Rectal smooth muscle tissue (tissue), 1 donor: ENCODE measurements around the gene ZBTB44.
A peak's percentile ranks its signal among the peaks of the same experiment; 100 is the strongest.
"Not testable (repeated sequence)": the region's sequence is repeated elsewhere in the genome, so short reads cannot be mapped to it uniquely, and the experiment has no call there.

ENCODE experiments used
- H3K27ac ChIP-seq: one replicate; pipeline ENCODE4 v1.7.0; 2013; ENCODE audit warnings: low read depth, low read length, inconsistent platforms
- H3K27me3 ChIP-seq: one replicate; pipeline ENCODE4 v1.7.0; 2013; ENCODE audit warnings: low read length; ENCODE audit not compliant: control insufficient read depth, insufficient read depth
- H3K36me3 ChIP-seq: one replicate; pipeline ENCODE4 v1.7.0; 2013; ENCODE audit warnings: low read length; ENCODE audit not compliant: control insufficient read depth, insufficient read depth
- H3K4me1 ChIP-seq: one replicate; pipeline ENCODE4 v1.7.0; 2013; ENCODE audit warnings: low read length; ENCODE audit not compliant: control insufficient read depth, insufficient read depth
- H3K4me3 ChIP-seq: one replicate; pipeline ENCODE4 v1.7.0; 2013; ENCODE audit warnings: low read length
- H3K9ac ChIP-seq: one replicate; pipeline ENCODE4 v1.7.0; 2013; ENCODE audit warnings: low read length

The ZBTB44 gene, protein sequence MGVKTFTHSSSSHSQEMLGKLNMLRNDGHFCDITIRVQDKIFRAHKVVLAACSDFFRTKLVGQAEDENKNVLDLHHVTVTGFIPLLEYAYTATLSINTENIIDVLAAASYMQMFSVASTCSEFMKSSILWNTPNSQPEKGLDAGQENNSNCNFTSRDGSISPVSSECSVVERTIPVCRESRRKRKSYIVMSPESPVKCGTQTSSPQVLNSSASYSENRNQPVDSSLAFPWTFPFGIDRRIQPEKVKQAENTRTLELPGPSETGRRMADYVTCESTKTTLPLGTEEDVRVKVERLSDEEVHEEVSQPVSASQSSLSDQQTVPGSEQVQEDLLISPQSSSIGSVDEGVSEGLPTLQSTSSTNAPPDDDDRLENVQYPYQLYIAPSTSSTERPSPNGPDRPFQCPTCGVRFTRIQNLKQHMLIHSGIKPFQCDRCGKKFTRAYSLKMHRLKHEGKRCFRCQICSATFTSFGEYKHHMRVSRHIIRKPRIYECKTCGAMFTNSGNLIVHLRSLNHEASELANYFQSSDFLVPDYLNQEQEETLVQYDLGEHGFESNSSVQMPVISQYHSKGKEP

DNA sequence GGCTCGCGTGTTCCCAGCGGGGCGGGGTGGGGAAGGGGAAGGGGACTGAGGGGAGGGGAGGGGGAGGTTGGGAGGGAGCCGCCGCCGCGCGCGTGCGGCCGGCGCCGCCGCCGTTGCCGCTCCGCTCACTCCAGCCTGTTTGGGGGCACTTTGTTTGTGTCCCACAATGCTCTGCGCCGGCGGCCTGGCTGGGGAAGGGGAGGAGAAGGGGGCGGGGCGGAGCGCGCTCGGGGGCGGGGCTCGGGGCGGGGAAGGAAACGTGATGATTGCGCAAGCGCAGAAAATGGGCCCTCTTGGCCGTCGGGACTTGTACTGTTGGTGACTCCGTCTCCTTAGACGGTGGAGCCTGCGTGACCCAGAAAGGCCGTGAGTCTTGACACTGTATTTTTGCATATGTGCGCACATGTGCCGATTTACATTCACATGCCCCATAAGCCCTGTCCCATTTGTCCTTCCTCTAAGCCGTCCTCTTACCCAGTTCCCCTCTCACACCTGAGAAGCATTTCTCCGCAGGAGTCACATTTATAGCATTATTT, at the start of gene ZBTB44:
Gene ZBTB44, minus strand, starts transcription at position 168 of the 536 bp plus-strand sequence. CDS start 53,044 bp downstream, outside the sequence.
- H3K4me1 ChIP-seq: peaks cover 10% of the 10 kb centered on the region
- no peaks in the 10 kb centered on the region for H3K36me3 ChIP-seq
- H3K9ac ChIP-seq: peak within 1 kb of the TSS; percentile 60
- H3K27ac ChIP-seq: peak within 1 kb of the TSS; percentile 92
- H3K27me3 ChIP-seq: no peaks in the 10 kb centered on the region
- H3K4me3 ChIP-seq: peak within 1 kb of the TSS; percentile 81

DNA sequence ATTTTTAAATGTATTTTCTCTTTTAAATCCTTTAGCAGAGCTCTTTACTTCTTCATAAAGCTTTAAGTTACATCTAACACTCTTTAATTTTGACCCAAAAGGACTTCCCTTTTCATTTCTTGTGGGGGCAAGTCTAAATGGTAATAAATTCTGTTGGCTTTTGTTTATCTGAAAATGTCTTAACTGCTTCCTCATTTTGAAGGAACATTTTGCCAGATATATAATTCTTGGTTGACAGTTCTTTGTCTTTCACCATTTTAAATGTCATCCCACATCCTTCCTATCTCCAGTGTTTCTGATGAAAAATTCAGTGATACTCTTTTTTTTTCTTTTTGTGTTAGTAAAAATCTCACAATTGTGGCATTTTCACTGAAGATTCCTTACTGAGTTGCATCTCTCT, 44.7 kb upstream of the ZBTB44 start:
- H3K27me3 ChIP-seq: no peaks in the 10 kb centered on the region
- no peaks in the 10 kb centered on the region for H3K36me3 ChIP-seq
- H3K27ac ChIP-seq: no peak overlapping the region
- no peak overlapping the region for H3K4me3 ChIP-seq
- H3K9ac ChIP-seq: no peak overlapping the region
- H3K4me1 ChIP-seq: no peaks in the 10 kb centered on the region

DNA sequence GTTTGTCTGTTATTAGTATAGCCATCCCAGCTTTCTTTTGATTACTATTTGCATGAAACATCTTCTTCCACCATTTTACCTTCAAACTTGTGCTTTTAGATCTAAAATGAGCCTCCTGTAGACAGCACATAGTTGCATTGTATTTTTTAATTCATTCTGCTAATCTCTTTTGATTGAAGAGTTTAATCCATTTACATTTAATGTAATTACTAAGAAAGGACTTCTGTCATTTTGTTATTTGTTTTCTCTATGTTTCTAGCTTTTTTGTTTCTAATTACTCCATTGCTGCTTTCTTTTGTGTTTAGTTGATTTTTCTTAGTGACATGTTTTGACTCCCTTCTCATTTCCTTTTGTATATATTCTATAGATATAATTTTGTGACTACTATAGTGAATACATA, 43.7 kb upstream of the ZBTB44 start:
- H3K4me1 ChIP-seq: no peaks in the 10 kb centered on the region
- no peaks in the 10 kb centered on the region for H3K27me3 ChIP-seq
- no peaks in the 10 kb centered on the region for H3K36me3 ChIP-seq
- H3K9ac ChIP-seq: no peak overlapping the region
- H3K4me3 ChIP-seq: no peak overlapping the region
- no peak overlapping the region for H3K27ac ChIP-seq

DNA sequence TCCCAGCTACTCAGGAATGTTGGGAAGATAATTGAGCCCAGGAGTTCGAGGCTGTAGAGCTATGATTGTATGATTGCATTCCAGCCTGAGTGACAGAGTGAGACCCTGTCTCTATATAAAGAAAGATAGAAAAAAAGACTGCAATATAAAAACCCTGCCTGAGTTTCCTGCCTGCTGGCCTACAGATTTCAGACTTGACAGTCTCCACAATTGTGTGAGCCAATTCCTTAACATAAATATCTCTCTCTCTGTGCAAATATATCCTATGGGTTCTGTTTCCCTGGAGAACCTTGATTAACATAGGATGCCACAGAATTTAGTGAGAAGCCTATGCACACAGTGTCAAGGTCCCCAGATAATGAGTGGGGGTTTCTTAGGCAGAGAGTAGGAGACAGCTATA, 32.5 kb upstream of the ZBTB44 start:
- Histone ChIP-seq H3K4me3 (no peak overlapping the region), H3K27me3 (no peaks in the 10 kb centered on the region)

DNA sequence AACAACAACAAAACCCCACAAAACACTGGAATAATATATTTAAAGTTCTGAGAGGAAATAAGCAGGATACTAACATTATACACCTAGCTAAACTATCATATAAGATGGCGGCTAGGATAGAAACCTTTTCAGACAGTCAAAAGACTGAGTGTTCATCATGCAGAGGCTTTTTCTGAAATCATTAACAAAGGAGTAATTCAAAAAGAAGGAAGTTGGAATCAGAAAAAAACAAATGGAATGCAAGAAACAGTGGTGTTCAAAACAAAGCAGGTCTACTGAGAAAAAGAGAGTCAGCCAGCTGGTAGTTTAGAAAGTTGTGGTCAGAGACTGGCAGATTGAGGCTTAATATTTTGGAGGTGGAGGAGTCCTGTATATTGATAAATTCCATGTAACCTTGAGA, 30.1 kb upstream of the ZBTB44 start:
- no peak overlapping the region for H3K9ac ChIP-seq
- H3K27ac ChIP-seq: no peak overlapping the region
- no peaks in the 10 kb centered on the region for H3K4me1 ChIP-seq
- no peak overlapping the region for H3K4me3 ChIP-seq
- no peaks in the 10 kb centered on the region for H3K36me3 ChIP-seq
- no peaks in the 10 kb centered on the region for H3K27me3 ChIP-seq

More for the DNA sequence above, 32.5 kb upstream of the ZBTB44 start:
- Histone ChIP-seq H3K4me1 (no peaks in the 10 kb centered on the region), H3K9ac (no peak overlapping the region), H3K27ac (no peak overlapping the region), H3K36me3 (no peaks in the 10 kb centered on the region)

DNA sequence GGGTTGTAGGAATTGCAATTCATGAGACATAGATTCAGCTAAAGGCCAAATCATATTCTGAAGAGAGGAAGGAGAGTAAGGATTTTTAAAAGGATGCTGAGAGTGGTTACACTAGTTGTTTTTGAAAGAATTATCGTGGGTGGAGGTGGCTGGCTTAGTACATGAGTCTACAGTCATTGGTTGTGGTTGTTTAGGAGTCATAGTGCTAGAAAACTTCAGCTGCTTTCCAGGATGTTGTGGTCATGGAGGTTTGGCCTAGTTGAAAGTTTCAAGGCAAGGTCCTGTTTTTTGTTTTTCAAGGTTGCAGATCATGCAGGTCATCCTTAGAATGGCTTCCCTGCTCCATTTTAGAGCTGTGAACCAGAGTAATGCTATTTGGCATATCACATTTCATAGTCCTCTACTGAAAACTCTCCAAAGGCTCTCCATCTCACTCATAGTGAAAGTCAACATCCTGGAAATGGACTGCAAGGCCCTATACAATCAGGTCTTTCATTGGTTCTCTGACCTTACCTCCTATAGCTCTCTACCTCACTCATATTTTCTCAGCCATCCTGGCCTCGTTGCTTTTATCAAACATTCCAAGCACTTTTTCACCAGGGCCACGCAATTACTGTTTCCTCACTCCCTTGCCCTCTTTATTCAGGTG, 26.1 kb upstream of the ZBTB44 start:
- Histone ChIP-seq H3K4me3 (no peak overlapping the region), H3K9ac (no peak overlapping the region), H3K27ac (no peak overlapping the region)

DNA sequence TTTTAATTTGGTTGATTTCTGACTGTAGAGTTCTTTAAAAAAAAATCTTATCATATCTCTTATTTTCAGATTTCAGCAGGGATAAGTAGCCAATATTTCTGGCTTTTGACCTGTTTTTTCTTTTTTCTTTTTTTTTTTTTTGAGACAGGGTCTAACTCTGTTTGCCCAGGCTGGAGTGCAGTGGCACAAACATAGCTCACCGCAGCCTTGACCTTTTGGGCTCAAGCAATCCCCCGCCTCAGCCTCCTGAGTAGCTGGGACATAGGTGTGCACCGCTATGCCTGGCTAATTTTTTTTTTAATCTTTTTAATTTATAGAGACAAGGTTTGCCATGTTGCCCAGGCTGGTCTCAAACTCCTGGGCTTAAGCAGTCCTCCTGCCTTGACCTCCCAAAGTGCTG, 23.9 kb upstream of the ZBTB44 start:
- H3K4me1 ChIP-seq: no peaks in the 10 kb centered on the region
- H3K36me3 ChIP-seq: no peaks in the 10 kb centered on the region
- no peak overlapping the region for H3K9ac ChIP-seq
- no peak overlapping the region for H3K4me3 ChIP-seq
- no peaks in the 10 kb centered on the region for H3K27me3 ChIP-seq
- H3K27ac ChIP-seq: no peak overlapping the region

More for the DNA sequence above, 26.1 kb upstream of the ZBTB44 start:
- H3K36me3 ChIP-seq: no peaks in the 10 kb centered on the region
- H3K4me1 ChIP-seq: no peaks in the 10 kb centered on the region
- H3K27me3 ChIP-seq: no peaks in the 10 kb centered on the region

DNA sequence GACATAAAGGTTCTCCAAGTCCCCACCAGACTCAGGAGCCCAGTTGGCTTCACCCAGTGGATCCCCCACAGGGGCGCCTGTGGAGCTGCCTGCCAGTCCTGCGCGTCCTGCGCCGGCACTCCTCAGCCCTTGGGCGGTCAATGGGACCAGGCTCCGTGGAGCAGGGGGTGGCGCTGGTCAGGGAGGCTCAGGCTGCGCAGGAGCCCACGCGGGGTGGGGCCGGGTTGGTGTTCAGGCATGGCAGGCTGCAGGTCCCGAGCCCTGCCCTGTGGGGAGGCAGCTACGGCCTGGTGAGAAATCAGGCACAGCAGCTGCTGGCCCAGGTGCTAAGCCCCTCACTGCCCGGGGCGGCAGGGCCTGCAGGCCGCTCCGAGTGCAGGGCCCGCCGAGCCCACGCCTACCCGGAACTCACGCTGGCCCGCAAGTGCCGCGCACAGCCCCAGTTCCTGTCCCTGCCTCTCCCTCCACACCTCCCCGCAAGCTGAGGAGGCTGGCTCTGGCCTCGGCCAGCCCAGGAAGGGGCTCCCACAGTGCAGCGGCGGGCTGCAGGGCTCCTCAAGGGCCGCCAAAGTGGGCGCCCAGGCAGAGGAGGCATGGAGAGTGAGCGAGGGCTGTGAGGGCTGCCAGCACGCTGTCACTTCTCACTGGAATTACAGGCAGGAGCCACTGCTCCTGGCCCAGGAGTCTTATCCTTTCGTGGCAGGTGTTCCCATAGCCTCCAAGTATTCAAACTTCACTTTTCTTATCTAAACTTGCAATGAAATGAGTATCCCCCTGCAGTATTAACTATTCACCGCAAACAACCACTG, 22.8 kb upstream of the ZBTB44 start:
- H3K4me1 ChIP-seq: no peaks in the 10 kb centered on the region
- H3K27me3 ChIP-seq: no peaks in the 10 kb centered on the region
- H3K27ac ChIP-seq: no peak overlapping the region
- no peaks in the 10 kb centered on the region for H3K36me3 ChIP-seq
- H3K4me3 ChIP-seq: no peak overlapping the region
- no peak overlapping the region for H3K9ac ChIP-seq

DNA sequence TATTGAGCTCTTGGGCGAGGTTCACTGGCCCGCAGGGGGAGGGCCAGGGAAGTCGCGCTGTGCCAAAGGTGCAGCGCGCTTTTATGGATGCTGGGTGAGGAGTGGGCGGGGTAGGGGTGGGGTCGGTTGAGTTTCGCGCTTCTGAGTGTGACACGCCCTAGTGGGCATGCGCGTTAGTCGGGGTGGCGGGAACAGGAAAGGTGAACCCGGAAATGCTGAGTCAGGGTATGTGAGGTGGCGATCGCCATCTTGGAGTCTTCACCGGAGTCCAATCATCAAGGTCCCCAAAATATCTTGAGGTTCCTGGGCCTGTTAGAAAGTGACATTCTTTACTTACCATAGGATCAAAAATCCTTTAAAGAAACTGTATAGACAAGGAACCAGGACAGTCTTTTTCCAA, 16.7 kb upstream of the ZBTB44 start:
- not testable (repeated sequence) for H3K27me3 ChIP-seq, H3K4me3 ChIP-seq, H3K27ac ChIP-seq, H3K4me1 ChIP-seq, H3K9ac ChIP-seq, H3K36me3 ChIP-seq

DNA sequence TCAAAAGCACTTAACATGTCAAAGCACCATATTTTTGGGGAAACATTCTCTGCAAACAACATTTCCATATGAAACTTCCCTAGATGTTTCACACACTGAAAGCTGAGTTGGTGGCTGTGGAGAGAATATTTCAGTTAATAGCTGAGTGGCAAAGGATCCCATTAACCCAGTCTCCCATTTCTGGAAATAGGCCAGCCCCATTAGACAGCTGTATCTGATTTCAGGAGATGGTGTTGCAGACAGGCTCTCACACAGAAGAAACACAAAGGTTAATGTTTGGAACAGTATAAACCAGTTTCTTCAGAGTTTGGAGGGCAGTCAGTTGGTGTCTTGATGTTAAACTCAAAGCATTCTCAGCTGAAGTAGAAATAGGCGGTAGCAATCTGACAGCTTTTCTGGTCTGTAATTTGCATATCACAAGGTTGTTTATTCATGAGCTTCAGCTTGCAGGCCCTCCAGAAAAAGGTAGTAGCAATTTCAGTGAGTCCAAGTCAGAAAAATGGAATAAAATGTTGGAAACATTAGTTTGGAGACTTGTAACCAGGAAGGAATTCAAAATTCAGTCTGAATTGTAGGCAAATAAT, 15.5 kb upstream of the ZBTB44 start:
- no peaks in the 10 kb centered on the region for H3K36me3 ChIP-seq
- no peaks in the 10 kb centered on the region for H3K4me1 ChIP-seq
- no peaks in the 10 kb centered on the region for H3K27me3 ChIP-seq
- H3K27ac ChIP-seq: no peak overlapping the region
- H3K9ac ChIP-seq: no peak overlapping the region
- no peak overlapping the region for H3K4me3 ChIP-seq

DNA sequence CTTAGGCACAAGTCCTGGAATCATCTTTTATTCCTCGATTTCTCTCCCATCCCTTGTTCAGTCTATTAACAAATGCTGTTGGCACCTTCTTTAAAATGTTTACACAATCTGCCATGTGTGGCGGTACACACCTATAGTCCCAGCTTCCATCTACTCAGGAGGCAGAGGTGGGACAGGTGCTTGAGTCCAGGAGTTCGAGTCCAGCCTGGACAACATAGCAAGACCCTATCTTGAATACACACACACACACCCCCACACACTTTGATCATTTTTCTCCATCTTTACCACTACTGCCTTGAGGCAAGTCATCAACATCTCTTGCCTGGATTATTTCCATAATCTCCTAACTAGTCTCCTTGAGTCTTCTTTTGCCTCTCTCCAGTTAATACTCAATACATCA, 13.7 kb upstream of the ZBTB44 start:
- H3K36me3 ChIP-seq: no peaks in the 10 kb centered on the region
- no peaks in the 10 kb centered on the region for H3K4me1 ChIP-seq
- H3K9ac ChIP-seq: no peak overlapping the region
- H3K4me3 ChIP-seq: no peak overlapping the region
- no peak overlapping the region for H3K27ac ChIP-seq
- H3K27me3 ChIP-seq: no peaks in the 10 kb centered on the region

DNA sequence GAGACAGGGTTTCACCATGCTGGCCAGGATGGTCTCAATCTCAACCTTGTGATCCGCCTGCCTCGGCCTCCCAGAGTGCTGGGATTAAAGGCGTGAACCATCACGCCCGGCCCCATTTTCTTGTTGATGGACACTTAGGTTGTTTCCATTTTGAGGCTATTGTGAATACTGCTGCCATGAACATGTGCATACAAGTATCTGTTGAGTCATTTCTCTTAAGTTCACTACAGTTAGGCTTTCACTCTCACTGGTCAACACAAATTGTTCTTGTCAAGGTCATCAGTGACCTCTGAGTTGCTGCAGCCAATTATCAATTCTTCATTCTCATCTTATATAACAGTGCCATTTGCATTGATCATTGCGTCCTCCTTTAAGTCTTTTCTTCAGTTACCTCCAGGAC, 13.0 kb upstream of the ZBTB44 start:
- H3K27ac ChIP-seq: no peak overlapping the region
- no peak overlapping the region for H3K9ac ChIP-seq
- H3K4me1 ChIP-seq: no peaks in the 10 kb centered on the region
- H3K27me3 ChIP-seq: no peaks in the 10 kb centered on the region
- no peak overlapping the region for H3K4me3 ChIP-seq
- H3K36me3 ChIP-seq: no peaks in the 10 kb centered on the region
